ENCODE data around the gene THBS2.

- no peak for TF ChIP-seq SP1 (IDR thresholded peaks at IDR 0.05)
- no peak for TF ChIP-seq SUZ12 (IDR thresholded peaks at IDR 0.05)
- no peak for TF ChIP-seq BHLHE40 (IDR thresholded peaks at IDR 0.05; ENCODE audit: borderline replicate concordance)
Measured at GRCh38 chr6:169208011-169208410, 45.6 kb downstream of the THBS2 start.

Measured in HEK293T (cell line).